Trophoblast cell (in vitro differentiated cells and primary cell): ENCODE results near the gene ABCB6.
A peak's percentile ranks its signal among the peaks of the same experiment; 100 is the strongest.

Experiments used
- DNase-seq, 2 donors: peaks; one replicate each; pipeline ENCODE4 v3.0.0-alpha.2; 2016
- H2AFZ ChIP-seq: 2 replicates; pipeline ENCODE4 v1.6.1; 2013; ENCODE audit warnings: low read length, moderate library complexity, mild to moderate bottlenecking; ENCODE audit not compliant: insufficient read depth, poor library complexity
- H2AK5ac ChIP-seq: 2 replicates; pipeline ENCODE4 v1.6.1; 2013; ENCODE audit warnings: mild to moderate bottlenecking, low read length
- H2BK120ac ChIP-seq: 2 replicates; pipeline ENCODE4 v1.6.1; 2013; ENCODE audit warnings: low read length, mild to moderate bottlenecking, moderate library complexity; ENCODE audit not compliant: insufficient read depth, poor library complexity
- H2BK12ac ChIP-seq: 2 replicates; pipeline ENCODE4 v1.6.1; 2013; ENCODE audit warnings: mild to moderate bottlenecking, low read length, moderate library complexity
- H2BK5ac ChIP-seq: 2 replicates; pipeline ENCODE4 v1.6.1; 2013; ENCODE audit warnings: low read length, low read depth, moderate library complexity, mild to moderate bottlenecking; ENCODE audit not compliant: poor library complexity
- H3K14ac ChIP-seq: 2 replicates; pipeline ENCODE4 v1.6.1; 2013; ENCODE audit warnings: mild to moderate bottlenecking, low read length
- H3K18ac ChIP-seq: 2 replicates; pipeline ENCODE4 v1.6.1; 2013; ENCODE audit warnings: mild to moderate bottlenecking, low read length
- H3K23ac ChIP-seq: 2 replicates; pipeline ENCODE4 v1.6.1; 2013; ENCODE audit warnings: low read length
- H3K27ac ChIP-seq: 2 replicates; pipeline ENCODE4 v1.5.1; 2013; ENCODE audit warnings: low read depth, mild to moderate bottlenecking, inconsistent platforms, low read length, moderate library complexity
- H3K27me3 ChIP-seq: 2 replicates; pipeline ENCODE4 v1.6.1; 2013; ENCODE audit warnings: inconsistent platforms, mild to moderate bottlenecking, low read length, moderate library complexity; ENCODE audit not compliant: insufficient read depth
- H3K36me3 ChIP-seq, 2 experiments: 1 replicate in 1 of 2; 2 replicates in 1 of 2; pipeline ENCODE4 v1.6.1; 2013; ENCODE audit warnings: low read length in 2 of 2, mild to moderate bottlenecking in 2 of 2, moderate library complexity in 1 of 2; ENCODE audit not compliant: insufficient read depth in 2 of 2, control insufficient read depth in 1 of 2
- H3K4ac ChIP-seq: 2 replicates; pipeline ENCODE4 v1.6.1; 2013; ENCODE audit warnings: low read depth, mild to moderate bottlenecking, low read length, moderate library complexity
- H3K4me1 ChIP-seq, 2 experiments: 1 replicate in 1 of 2; 2 replicates in 1 of 2; pipeline ENCODE4 v1.6.1; 2013; ENCODE audit warnings: low read length in 2 of 2, mild to moderate bottlenecking in 2 of 2, moderate library complexity in 1 of 2; ENCODE audit not compliant: insufficient read depth in 2 of 2, control insufficient read depth in 1 of 2
- H3K4me2 ChIP-seq: 2 replicates; pipeline ENCODE4 v1.6.1; 2013; ENCODE audit warnings: inconsistent platforms, mild to moderate bottlenecking, low read length, moderate library complexity
- H3K4me3 ChIP-seq: 2 replicates; pipeline ENCODE4 v1.5.1; 2013; ENCODE audit warnings: mild to moderate bottlenecking, low read depth, low read length, inconsistent platforms
- H3K79me1 ChIP-seq: one replicate; pipeline ENCODE4 v1.6.1; 2013; ENCODE audit warnings: low read length
- H3K79me2 ChIP-seq: 2 replicates; pipeline ENCODE4 v1.6.1; 2013; ENCODE audit warnings: low read length, mild to moderate bottlenecking; ENCODE audit not compliant: control insufficient read depth, insufficient read depth, poor library complexity
- H3K9ac ChIP-seq: 2 replicates; pipeline ENCODE4 v1.6.1; 2013; ENCODE audit warnings: mild to moderate bottlenecking, low read length
- H3K9me3 ChIP-seq: 2 replicates; pipeline ENCODE4 v1.6.1; 2013; ENCODE audit warnings: low read depth, mild to moderate bottlenecking, control low read depth, inconsistent platforms, low read length; ENCODE audit not compliant: insufficient read depth
- H4K12ac ChIP-seq: 2 replicates; pipeline ENCODE4 v1.6.1; 2013; ENCODE audit warnings: low read depth, mild to moderate bottlenecking, low read length, moderate library complexity
- H4K8ac ChIP-seq: 2 replicates; pipeline ENCODE4 v1.6.1; 2013; ENCODE audit warnings: low read depth, mild to moderate bottlenecking, low read length, moderate library complexity
- H4K91ac ChIP-seq: one replicate; pipeline ENCODE4 v1.6.1; 2013; ENCODE audit warnings: low read depth, mild to moderate bottlenecking, low read length, moderate library complexity
- WGBS: extraction: QIAGEN DNeasy Blood & Tissue Kit; methylation state at CpG from one replicate; pipeline ENCODE4 v1.1.7; 2013; ENCODE audit warnings: missing lambda C conversion rate; ENCODE audit not compliant: insufficient read length, insufficient coverage; ENCODE audit errors: extremely low coverage; 5-methylcytosine and 5-hydroxymethylcytosine counted together

The ABCB6 gene

DNA sequence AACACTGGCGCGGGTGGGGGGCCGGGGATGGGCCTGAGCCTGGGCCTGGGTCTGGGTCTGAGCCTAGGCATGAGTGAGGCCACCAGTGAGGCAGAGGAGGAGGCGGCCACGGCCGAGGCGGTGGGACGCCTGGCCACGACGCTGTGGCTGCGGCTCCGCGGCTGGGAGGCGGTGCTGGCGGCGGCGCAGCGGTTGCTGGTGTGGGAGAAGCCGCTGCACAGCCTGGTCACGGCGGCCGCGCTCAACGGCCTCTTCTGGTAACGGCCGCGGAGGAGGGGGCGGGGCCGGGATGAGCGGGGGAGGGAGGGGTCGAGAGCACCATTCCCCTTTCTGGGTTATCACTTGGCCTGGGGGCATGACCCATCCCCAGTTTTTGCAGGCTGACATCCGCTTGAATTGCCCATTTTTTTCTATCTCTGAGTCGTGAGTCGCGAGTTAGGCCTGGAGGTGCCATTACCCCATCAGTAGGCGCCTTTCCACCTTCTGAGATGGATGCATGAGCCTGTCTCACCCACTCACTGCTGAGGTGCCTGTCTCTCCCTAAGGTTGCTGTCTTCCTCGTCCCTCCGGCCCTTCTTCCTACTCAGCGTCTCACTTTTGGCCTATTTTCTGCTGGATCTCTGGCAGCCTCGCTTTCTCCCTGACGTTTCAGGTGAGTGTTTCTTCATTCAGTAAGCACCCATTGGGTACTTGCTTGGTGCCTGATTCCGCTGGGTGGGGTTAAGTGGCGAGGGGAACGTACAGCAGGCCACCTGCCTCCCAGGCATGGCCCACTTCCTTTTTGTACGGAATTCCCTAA is 40.2 kb downstream of the ABCB6 start:
- H3K27ac ChIP-seq, result peak overlapping the region; percentile 95
- H4K91ac ChIP-seq, result peak overlapping the region; percentile 89
- H3K23ac ChIP-seq, result no peak overlapping the region
- peak overlapping the region; percentile 99 for H3K4me3 ChIP-seq
- H2AFZ ChIP-seq, result peak overlapping the region; percentile 89
- peak overlapping the region; percentile 92 for H3K14ac ChIP-seq
- H2BK12ac ChIP-seq, result no peak overlapping the region
- H2BK5ac ChIP-seq, result peak overlapping the region; percentile 71
- DNase-seq, result peak; percentile 7 to 46
- H4K8ac ChIP-seq, result peak overlapping the region; percentile 92
- peak overlapping the region; percentile 50 for H2AK5ac ChIP-seq
- no peaks in the 10 kb centered on the region for H3K9me3 ChIP-seq
- H3K79me2 ChIP-seq, result peaks cover 7% of the 10 kb centered on the region
- H3K4ac ChIP-seq, result peak overlapping the region; percentile 73
- peak overlapping the region; percentile 22 for H4K12ac ChIP-seq
- peaks cover 40 to 47% of the 10 kb centered on the region in 2 experiments for H3K36me3 ChIP-seq
- peak overlapping the region; percentile 92 for H3K18ac ChIP-seq
- peak overlapping the region; percentile 65 for H2BK120ac ChIP-seq
- peak overlapping the region; percentile 85 for H3K4me2 ChIP-seq
- peaks cover 17% of the 10 kb centered on the region for H3K79me1 ChIP-seq
- peaks cover 3 to 9% of the 10 kb centered on the region in 2 experiments for H3K4me1 ChIP-seq
- WGBS, result no CpG with 5 or more reads among the region's 45 CpGs
- no peaks in the 10 kb centered on the region for H3K27me3 ChIP-seq
- peak overlapping the region; percentile 82 for H3K9ac ChIP-seq

DNA sequence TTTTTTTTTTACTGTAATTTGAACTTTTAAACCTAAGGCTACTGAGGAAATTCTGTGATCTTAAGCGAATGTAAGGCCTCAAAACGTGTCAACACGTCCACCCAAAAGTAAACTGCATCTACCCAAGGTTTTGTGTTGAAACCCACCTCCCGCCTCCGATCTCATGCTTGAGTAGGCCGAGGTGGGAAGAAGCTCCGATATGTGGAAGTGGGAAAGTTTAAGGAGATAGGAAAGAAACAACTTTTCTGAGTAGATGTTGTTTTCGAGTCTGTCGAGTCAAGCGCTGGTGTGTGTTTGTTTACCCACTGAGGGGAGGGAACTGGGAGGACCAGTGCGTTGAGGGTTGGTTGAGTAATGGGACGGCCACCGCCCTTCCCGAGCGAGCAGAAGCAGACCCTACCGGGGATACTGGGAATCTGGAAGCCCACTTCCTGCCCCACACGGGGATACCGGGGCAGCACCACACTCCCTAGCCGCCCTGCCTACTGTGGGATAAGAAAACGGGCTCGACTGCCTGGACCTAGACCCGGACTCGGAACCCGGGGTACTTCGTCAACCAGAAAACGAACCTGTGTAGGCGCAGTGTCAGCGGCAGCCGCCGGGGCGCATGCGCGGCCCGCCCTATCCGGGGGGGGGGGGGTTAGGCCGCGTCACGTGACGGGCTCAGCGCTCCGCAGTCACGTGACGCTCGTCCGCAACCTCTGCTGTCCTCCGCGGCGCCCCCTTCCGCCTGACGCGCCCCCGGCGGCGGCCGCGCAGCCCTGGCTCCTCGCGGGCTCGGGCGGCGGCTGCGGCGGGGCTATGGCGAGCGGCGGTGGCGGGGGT is 41.0 kb downstream of the ABCB6 start, which contains the start of gene RETREG2:
Gene RETREG2, plus strand, starts transcription at position 724 of the 825 bp plus-strand sequence. Its CDS starts 78 bp downstream, at position 802.
- Histone ChIP-seq H3K27me3 (no peaks in the 10 kb centered on the region), H2BK120ac (peak within 1 kb of the TSS; percentile 80), H4K12ac (peak within 1 kb of the TSS; percentile 84), H3K23ac (no peak within 1 kb of the TSS), H2AK5ac (peak within 1 kb of the TSS; percentile 50), H2BK12ac (no peak within 1 kb of the TSS), H3K4me3 (peak within 1 kb of the TSS; percentile 99), H3K14ac (peak within 1 kb of the TSS; percentile 96), H3K79me1 (peaks cover 17% of the 10 kb centered on the region), H3K4ac (peak within 1 kb of the TSS; percentile 76), H3K36me3 (peaks cover 42 to 45% of the 10 kb centered on the region in 2 experiments), H2BK5ac (peak within 1 kb of the TSS; percentile 93), H3K9me3 (no peaks in the 10 kb centered on the region), H2AFZ (peak within 1 kb of the TSS; percentile 89), H3K4me1 (peaks cover 3 to 9% of the 10 kb centered on the region in 2 experiments), H3K9ac (peak within 1 kb of the TSS; percentile 89), H4K8ac (peak within 1 kb of the TSS; percentile 98), H3K4me2 (peak within 1 kb of the TSS; percentile 99), H4K91ac (peak within 1 kb of the TSS; percentile 91), H3K18ac (peak within 1 kb of the TSS; percentile 92), H3K27ac (peak within 1 kb of the TSS; percentile 95), H3K79me2 (peaks cover 7% of the 10 kb centered on the region)
- peak; percentile 85 to 88 for DNase-seq
- WGBS, result no CpG with 5 or more reads among the region's 67 CpGs

DNA sequence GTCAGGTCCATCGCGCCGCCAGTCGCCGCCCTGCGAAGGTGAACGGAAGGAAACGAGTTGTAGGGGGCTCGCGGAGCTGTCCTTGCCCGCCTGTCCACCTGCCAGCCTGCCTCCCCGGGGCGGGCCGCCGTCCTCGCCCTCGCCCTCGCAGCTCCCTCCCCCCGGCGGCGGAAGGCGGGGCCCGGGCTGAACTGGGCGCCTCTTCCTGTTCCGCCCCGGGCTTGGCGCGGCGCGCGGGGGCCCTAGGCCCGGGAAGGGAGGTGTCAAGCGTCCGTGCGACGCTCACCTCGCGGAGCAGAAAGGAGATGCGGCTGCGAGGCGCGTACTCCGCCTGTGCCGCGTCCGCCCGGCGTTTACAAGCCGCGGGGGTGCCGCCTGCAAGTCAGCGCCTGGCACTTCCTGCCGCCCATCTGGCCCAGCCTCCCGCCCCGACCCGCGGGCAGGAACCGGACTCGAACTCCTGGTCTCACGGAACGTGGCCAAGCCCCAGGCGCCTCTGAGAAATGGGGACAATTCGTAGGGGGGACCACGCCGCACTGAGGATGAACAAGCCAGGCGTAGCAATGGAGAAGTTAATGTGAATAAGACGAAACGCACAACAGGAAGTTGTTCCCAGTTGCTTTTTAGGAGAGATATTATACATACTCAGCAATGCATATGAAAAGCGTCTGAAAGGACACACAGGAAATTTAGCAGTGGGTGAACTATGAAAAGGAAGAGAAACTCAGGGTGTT is 41.8 kb downstream of the ABCB6 start, which contains the start of gene CNPPD1:
Gene CNPPD1, minus strand, starts transcription at position 108 of the 734 bp plus-strand sequence. Its CDS starts 97 bp downstream, at position 11.
- H2AFZ ChIP-seq, result peak within 1 kb of the TSS; percentile 89
- H2AK5ac ChIP-seq, result peak within 1 kb of the TSS; percentile 23
- H3K4ac ChIP-seq, result peak within 1 kb of the TSS; percentile 76
- peak within 1 kb of the TSS; percentile 91 for H4K91ac ChIP-seq
- H3K9ac ChIP-seq, result peak within 1 kb of the TSS; percentile 89
- peak within 1 kb of the TSS; percentile 98 for H4K8ac ChIP-seq
- peak; percentile 76 to 85 for DNase-seq
- no peak within 1 kb of the TSS for H2BK12ac ChIP-seq
- peak within 1 kb of the TSS; percentile 96 for H3K14ac ChIP-seq
- H3K79me2 ChIP-seq, result peaks cover 7% of the 10 kb centered on the region
- peaks cover 17% of the 10 kb centered on the region for H3K79me1 ChIP-seq
- H3K4me3 ChIP-seq, result peak within 1 kb of the TSS; percentile 84
- H2BK120ac ChIP-seq, result peak within 1 kb of the TSS; percentile 80
- H3K18ac ChIP-seq, result peak within 1 kb of the TSS; percentile 85
- H3K9me3 ChIP-seq, result no peaks in the 10 kb centered on the region
- H4K12ac ChIP-seq, result peak within 1 kb of the TSS; percentile 84
- H3K4me1 ChIP-seq, result peaks cover 3 to 9% of the 10 kb centered on the region in 2 experiments
- no peak within 1 kb of the TSS for H3K23ac ChIP-seq
- H3K27me3 ChIP-seq, result no peaks in the 10 kb centered on the region
- H3K36me3 ChIP-seq, result peaks cover 39 to 44% of the 10 kb centered on the region in 2 experiments
- peak within 1 kb of the TSS; percentile 95 for H3K27ac ChIP-seq
- WGBS, result no CpG with 5 or more reads among the region's 69 CpGs
- H3K4me2 ChIP-seq, result peak within 1 kb of the TSS; percentile 99
- H2BK5ac ChIP-seq, result peak within 1 kb of the TSS; percentile 93
